Nephron progenitor cell (in vitro differentiated cells): ENCODE measurements around the gene PIGC.
A peak's percentile ranks its signal among the peaks of the same experiment; 100 is the strongest.
"Not testable (repeated sequence)": the region's sequence is repeated elsewhere in the genome, so short reads cannot be mapped to it uniquely, and the experiment has no call there.

Experiments used
- DNase-seq: peaks from one replicate; pipeline ENCODE4 v3.0.0; 2021
- H3K27ac Mint-ChIP-seq: 2 replicates; pipeline ENCODE4 v1.8.0; 2021; ENCODE audit warnings: mild to moderate bottlenecking, moderate library complexity, mixed read lengths
- H3K27me3 Mint-ChIP-seq: 2 replicates; pipeline ENCODE4 v1.8.0; 2021; ENCODE audit warnings: mild to moderate bottlenecking, low read depth, mixed read lengths; ENCODE audit not compliant: poor library complexity
- H3K36me3 Mint-ChIP-seq: 2 replicates; pipeline ENCODE4 v1.8.0; 2021; ENCODE audit warnings: low read depth, mixed read lengths
- H3K4me1 Mint-ChIP-seq: 2 replicates; pipeline ENCODE4 v1.8.0; 2021; ENCODE audit warnings: mixed read lengths
- H3K4me3 Mint-ChIP-seq: 2 replicates; pipeline ENCODE4 v1.8.0; 2021; ENCODE audit warnings: mild to moderate bottlenecking, moderate library complexity, mixed read lengths
- H3K9me3 Mint-ChIP-seq: 2 replicates; pipeline ENCODE4 v1.8.0; 2021; ENCODE audit warnings: mild to moderate bottlenecking, moderate library complexity, mixed read lengths
- CTCF ChIP-seq: fragments of 200-600 bp; sonication (generic); IDR thresholded peaks from 2 replicates; pipeline ENCODE4 v1.5.0; 2021; ENCODE audit warnings: antibody characterized with exemption

The PIGC gene

GRCh38 chr1:172442404-172442803, 1.5 kb downstream of the PIGC start:
- Mint-ChIP-seq H3K27me3 (peaks cover 4% of the 10 kb centered on the region), H3K9me3 (peaks cover 7% of the 10 kb centered on the region), H3K27ac (no peak overlapping the region), H3K4me1 (peaks cover 27% of the 10 kb centered on the region), H3K4me3 (peak overlapping the region; percentile 93), H3K36me3 (peaks cover 39% of the 10 kb centered on the region)
- no peak for TF ChIP-seq CTCF
- DNase-seq, result no peak

GRCh38 chr1:172437183-172437582, 6.7 kb downstream of the PIGC start:
- H3K4me3 Mint-ChIP-seq, DNase-seq: not testable (repeated sequence)
- peaks cover 58% of the 10 kb centered on the region for H3K9me3 Mint-ChIP-seq

GRCh38 chr1:172431721-172432192, 12.1 kb downstream of the PIGC start:
- H3K27me3 Mint-ChIP-seq, result no peaks in the 10 kb centered on the region
- peaks cover 44% of the 10 kb centered on the region for H3K9me3 Mint-ChIP-seq
- H3K4me3 Mint-ChIP-seq, result no peak overlapping the region
- no peak for DNase-seq
- H3K4me1 Mint-ChIP-seq, result peaks cover 7% of the 10 kb centered on the region
- peak overlapping the region; percentile 67 for H3K27ac Mint-ChIP-seq
- no peak for TF ChIP-seq CTCF
- peaks cover 35% of the 10 kb centered on the region for H3K36me3 Mint-ChIP-seq

More at GRCh38 chr1:172437183-172437582, 6.7 kb downstream of the PIGC start:
- not testable (repeated sequence) for H3K27ac Mint-ChIP-seq, H3K27me3 Mint-ChIP-seq, H3K4me1 Mint-ChIP-seq
- peaks cover 69% of the 10 kb centered on the region for H3K36me3 Mint-ChIP-seq

- DNase-seq, result no peak
- Mint-ChIP-seq H3K27ac (peak overlapping the region; percentile 67), H3K4me1 (peaks cover 7% of the 10 kb centered on the region), H3K36me3 (peaks cover 32% of the 10 kb centered on the region), H3K4me3 (no peak overlapping the region), H3K9me3 (peaks cover 39% of the 10 kb centered on the region), H3K27me3 (no peaks in the 10 kb centered on the region)
- no peak for TF ChIP-seq CTCF
Measured at GRCh38 chr1:172431204-172431603, 12.7 kb downstream of the PIGC start.

GRCh38 chr1:172430128-172430454, 13.8 kb downstream of the PIGC start:
- Mint-ChIP-seq H3K27ac (no peak overlapping the region), H3K9me3 (peaks cover 28% of the 10 kb centered on the region), H3K4me1 (peaks cover 7% of the 10 kb centered on the region), H3K36me3 (peaks cover 22% of the 10 kb centered on the region), H3K27me3 (no peaks in the 10 kb centered on the region), H3K4me3 (no peak overlapping the region)
- TF ChIP-seq CTCF, result no peak
- no peak for DNase-seq

- no peak overlapping the region for H3K4me3 Mint-ChIP-seq
- no peaks in the 10 kb centered on the region for H3K27me3 Mint-ChIP-seq
- no peak for DNase-seq
- H3K4me1 Mint-ChIP-seq, result peaks cover 7% of the 10 kb centered on the region
- peaks cover 19% of the 10 kb centered on the region for H3K36me3 Mint-ChIP-seq
- no peak overlapping the region for H3K27ac Mint-ChIP-seq
- TF ChIP-seq CTCF, result peak; percentile 43
- H3K9me3 Mint-ChIP-seq, result peaks cover 22% of the 10 kb centered on the region
Measured at GRCh38 chr1:172429331-172430127, 14.3 kb downstream of the PIGC start.
